Chondrocyte (in vitro differentiated cells): ENCODE results near the gene LRBA. TPM values are rescaled to one million over a fixed set of nuclear protein-coding genes. Genes with fewer than 3 reads are reported as not detected.

ENCODE experiments used
- DNase-seq: peaks from one replicate; pipeline ENCODE4 v3.0.0; 2021; ENCODE audit warnings: mixed read lengths, low spot score
- H3K27ac Mint-ChIP-seq: one replicate; pipeline ENCODE4 v1.8.0; 2021; ENCODE audit warnings: mild to moderate bottlenecking, moderate library complexity, mixed read lengths; ENCODE audit not compliant: unreplicated experiment
- H3K27me3 Mint-ChIP-seq: 2 replicates; pipeline ENCODE4 v1.8.0; 2021; ENCODE audit warnings: low read depth, mixed read lengths
- H3K36me3 Mint-ChIP-seq: 2 replicates; pipeline ENCODE4 v1.8.0; 2021; ENCODE audit warnings: low read depth, mixed read lengths
- H3K4me1 Mint-ChIP-seq: 2 replicates; pipeline ENCODE4 v1.8.0; 2021; ENCODE audit warnings: low read depth, mild to moderate bottlenecking, mixed read lengths
- H3K4me3 Mint-ChIP-seq: one replicate; pipeline ENCODE4 v1.8.0; 2021; ENCODE audit warnings: mild to moderate bottlenecking, moderate library complexity, mixed read lengths; ENCODE audit not compliant: unreplicated experiment
- H3K9me3 Mint-ChIP-seq: 2 replicates; pipeline ENCODE4 v1.8.0; 2021; ENCODE audit warnings: low read depth, mixed read lengths
- total RNA-seq: library from RNA; stranded (reverse); gene quantifications from 3 replicates; pipeline ENCODE4 v1.2.1, GENCODE V29; 2021
- TF ChIP-seq, protein P1 (sequence below): fragments of 200-600 bp; sonication (generic); IDR thresholded peaks from 2 replicates; pipeline ENCODE4 v1.5.0; 2021; ENCODE audit warnings: antibody characterized with exemption, mild to moderate bottlenecking, moderate library complexity

The LRBA gene
- total RNA-seq, 1 donor from 2014 or later = 19.7 TPM

DNA sequence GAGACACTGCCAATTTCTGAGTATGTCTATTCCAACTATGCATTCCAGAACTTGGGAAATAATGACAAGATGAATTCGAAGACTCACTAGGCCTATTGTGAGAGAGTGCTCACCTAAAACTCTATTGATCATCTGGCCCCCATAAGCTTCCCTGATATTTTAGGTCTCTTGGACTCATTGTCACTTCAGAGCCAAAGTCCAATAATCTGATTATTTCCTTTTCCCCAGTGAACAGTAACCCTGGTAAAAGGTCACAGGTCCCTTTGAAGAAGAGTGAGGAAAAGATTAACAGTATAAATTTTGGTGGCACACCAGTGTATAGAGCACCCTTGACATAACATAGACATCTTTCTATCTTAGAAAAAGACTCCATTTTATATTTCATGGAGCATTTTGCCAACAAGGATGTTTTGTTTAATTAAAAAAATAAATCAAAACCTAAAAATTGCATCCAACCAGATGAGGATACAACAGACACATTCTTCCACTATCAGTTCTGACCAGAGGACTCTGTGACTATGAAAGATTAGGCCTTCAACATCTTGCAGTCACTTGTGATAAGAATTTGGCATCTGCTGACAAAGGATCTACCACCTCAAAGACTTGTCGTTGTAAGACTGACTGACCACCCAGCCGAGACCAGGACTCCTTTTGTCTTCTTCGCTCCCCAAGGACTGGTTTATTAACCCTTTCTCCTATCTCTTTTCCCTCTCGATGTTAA lies 241.2 kb downstream of the LRBA start:
- no peak overlapping the region for H3K4me3 Mint-ChIP-seq
- no peak overlapping the region for H3K27ac Mint-ChIP-seq
- TF ChIP-seq, protein P1, sequence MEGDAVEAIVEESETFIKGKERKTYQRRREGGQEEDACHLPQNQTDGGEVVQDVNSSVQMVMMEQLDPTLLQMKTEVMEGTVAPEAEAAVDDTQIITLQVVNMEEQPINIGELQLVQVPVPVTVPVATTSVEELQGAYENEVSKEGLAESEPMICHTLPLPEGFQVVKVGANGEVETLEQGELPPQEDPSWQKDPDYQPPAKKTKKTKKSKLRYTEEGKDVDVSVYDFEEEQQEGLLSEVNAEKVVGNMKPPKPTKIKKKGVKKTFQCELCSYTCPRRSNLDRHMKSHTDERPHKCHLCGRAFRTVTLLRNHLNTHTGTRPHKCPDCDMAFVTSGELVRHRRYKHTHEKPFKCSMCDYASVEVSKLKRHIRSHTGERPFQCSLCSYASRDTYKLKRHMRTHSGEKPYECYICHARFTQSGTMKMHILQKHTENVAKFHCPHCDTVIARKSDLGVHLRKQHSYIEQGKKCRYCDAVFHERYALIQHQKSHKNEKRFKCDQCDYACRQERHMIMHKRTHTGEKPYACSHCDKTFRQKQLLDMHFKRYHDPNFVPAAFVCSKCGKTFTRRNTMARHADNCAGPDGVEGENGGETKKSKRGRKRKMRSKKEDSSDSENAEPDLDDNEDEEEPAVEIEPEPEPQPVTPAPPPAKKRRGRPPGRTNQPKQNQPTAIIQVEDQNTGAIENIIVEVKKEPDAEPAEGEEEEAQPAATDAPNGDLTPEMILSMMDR = no peak
- no peaks in the 10 kb centered on the region for H3K27me3 Mint-ChIP-seq
- no peak for DNase-seq
- H3K9me3 Mint-ChIP-seq = no peaks in the 10 kb centered on the region
- peaks cover 10% of the 10 kb centered on the region for H3K4me1 Mint-ChIP-seq
- peaks cover 3% of the 10 kb centered on the region for H3K36me3 Mint-ChIP-seq

DNA sequence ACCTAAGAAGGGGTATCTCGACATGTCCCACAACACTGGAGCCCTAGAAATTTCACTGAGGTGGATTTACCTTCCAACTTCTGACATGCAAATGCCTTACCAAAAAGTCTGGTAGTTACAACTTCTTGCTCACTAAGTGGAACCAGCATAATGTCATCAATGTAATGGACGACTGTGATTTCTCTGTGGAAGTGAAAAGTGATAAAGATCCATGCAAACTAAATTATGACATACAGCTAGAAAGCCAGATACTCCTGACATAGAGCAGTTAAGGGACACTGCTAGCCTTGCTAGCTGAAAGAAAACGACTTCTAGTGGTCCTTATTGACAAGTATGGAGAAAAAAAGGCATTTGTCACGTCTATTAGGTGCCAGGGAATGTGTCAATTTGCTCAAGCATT lies 242.1 kb downstream of the LRBA start:
- no peak for DNase-seq
- Mint-ChIP-seq H3K4me3 (no peak overlapping the region), H3K4me1 (peaks cover 13% of the 10 kb centered on the region), H3K9me3 (no peaks in the 10 kb centered on the region), H3K27ac (no peak overlapping the region), H3K36me3 (peaks cover 3% of the 10 kb centered on the region), H3K27me3 (no peaks in the 10 kb centered on the region)
- TF ChIP-seq, protein P1 = no peak

DNA sequence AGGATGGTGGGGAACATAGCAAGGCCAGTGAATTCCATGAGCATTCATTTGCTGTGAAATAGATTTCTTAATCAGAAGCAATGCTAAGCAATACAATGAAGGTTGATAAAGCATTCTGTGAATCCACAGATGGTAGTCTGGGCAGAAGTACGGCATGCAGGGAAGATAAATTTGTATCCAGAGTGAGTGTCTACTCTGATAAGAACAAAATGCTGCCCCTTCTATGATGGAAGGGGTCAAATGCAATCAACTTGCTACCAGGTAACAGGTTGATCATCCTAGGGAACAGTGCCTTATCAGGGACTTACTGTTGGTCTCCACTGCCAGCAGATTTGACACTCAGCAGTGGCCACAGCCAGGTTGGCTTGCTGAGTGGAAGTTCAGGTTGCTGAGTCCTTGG lies 243.7 kb downstream of the LRBA start:
- Mint-ChIP-seq H3K4me3 (no peak overlapping the region), H3K4me1 (peaks cover 13% of the 10 kb centered on the region), H3K27ac (no peak overlapping the region), H3K36me3 (peaks cover 3% of the 10 kb centered on the region), H3K27me3 (no peaks in the 10 kb centered on the region), H3K9me3 (no peaks in the 10 kb centered on the region)
- TF ChIP-seq, protein P1 = no peak
- no peak for DNase-seq

DNA sequence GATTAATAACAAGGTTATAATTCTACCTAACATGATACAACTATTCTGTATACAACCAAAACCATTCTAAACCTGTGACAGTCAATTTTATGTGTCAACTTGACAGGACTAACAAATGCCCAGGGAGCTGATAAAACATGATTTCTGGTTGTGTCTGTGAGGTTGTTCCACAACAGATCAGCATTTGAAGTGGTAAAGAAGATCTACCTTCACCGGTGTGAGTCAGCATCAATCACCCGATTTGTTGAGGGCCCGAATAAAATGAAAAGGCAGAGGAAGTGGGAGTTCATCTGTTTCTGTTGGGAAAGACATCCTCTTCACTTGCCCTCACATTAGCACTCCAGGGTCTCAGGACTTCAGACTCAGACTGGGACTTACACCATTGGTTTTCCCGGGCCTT lies 245.2 kb downstream of the LRBA start:
- peaks cover 3% of the 10 kb centered on the region for H3K36me3 Mint-ChIP-seq
- no peak for DNase-seq
- H3K9me3 Mint-ChIP-seq = no peaks in the 10 kb centered on the region
- H3K27ac Mint-ChIP-seq = no peak overlapping the region
- no peaks in the 10 kb centered on the region for H3K27me3 Mint-ChIP-seq
- H3K4me1 Mint-ChIP-seq = peaks cover 13% of the 10 kb centered on the region
- TF ChIP-seq, protein P1 = no peak
- H3K4me3 Mint-ChIP-seq = no peak overlapping the region

DNA sequence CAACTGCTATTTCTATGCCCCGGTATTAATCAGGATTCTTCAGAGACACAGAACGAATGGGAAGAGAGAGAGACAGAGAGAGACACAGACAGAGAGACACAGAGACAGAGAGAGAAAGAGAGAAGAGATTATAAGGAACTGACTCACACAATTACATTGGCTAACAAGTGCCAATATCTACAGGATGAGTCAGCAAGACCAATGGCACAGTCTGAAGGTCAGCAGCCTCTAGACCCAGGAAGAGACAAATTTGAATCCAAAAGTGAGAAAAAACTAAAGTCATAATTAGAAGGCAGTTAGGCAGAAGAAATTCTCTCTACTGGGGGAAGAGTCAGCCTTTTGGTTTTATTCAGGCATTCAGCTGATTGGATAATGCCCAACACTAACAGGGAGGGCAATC lies 245.8 kb downstream of the LRBA start:
- Mint-ChIP-seq H3K27ac (no peak overlapping the region), H3K27me3 (no peaks in the 10 kb centered on the region), H3K36me3 (peaks cover 3% of the 10 kb centered on the region), H3K4me1 (peaks cover 13% of the 10 kb centered on the region), H3K9me3 (peaks cover 4% of the 10 kb centered on the region), H3K4me3 (no peak overlapping the region)
- TF ChIP-seq, protein P1 = no peak
- no peak for DNase-seq
